Activated T-cell treated with anti-CD3 and anti-CD28 coated beads for 1 hour (primary cell): ENCODE measurements around the gene SH3PXD2A.

ENCODE experiments used
- DNase-seq: peaks from one replicate; pipeline ENCODE4 v3.0.0-alpha.2; 2020; ENCODE audit warnings: low read depth

Gene SH3PXD2A

DNA sequence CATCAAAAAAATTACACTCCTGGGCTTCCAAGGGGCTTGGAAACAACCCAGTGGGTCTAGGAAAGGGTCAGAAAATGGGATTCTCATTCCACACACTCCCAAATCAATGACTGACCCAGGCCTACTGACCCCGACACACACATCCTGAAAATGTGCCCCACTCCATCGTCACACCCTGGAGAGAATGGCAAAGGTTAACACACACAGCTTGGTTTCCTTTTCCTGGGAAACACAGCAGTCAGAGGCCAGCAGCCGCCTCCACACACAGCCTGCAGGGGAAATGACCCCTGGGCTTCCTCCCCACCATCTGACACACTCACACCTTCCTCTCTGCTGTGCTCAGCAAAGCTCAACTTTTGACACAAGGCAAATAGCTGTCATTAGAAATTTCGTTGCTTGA, 42.9 kb downstream of the SH3PXD2A start:
- no peak for DNase-seq

- DNase-seq: no peak
Observed at GRCh38 chr10:103812004-103812403, 43.4 kb downstream of the SH3PXD2A start.

GRCh38 chr10:103811463-103811862, 43.9 kb downstream of the SH3PXD2A start:
- no peak for DNase-seq

DNA sequence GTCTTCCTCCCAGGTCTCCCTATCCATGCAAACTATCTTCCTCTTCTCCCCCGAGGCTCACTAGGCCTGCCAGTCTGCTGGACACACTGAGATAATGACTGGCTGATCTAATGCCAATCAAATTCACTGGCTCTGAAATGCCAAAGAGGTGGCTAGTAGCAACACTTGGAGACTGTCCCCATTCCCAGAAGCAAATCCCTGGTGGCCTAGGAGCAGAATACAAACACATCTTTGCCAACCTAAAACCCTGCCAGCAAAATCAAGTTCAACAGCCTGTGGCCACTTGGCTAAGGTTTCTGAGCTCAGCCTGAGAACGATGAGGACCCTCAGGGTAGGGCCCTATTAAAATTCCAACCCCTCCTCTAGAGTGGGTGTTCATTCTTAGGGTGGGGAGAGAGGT, 46.6 kb downstream of the SH3PXD2A start:
- DNase-seq: no peak

- no peak for DNase-seq
Observed at GRCh38 chr10:103807996-103808395, 47.4 kb downstream of the SH3PXD2A start.

DNA sequence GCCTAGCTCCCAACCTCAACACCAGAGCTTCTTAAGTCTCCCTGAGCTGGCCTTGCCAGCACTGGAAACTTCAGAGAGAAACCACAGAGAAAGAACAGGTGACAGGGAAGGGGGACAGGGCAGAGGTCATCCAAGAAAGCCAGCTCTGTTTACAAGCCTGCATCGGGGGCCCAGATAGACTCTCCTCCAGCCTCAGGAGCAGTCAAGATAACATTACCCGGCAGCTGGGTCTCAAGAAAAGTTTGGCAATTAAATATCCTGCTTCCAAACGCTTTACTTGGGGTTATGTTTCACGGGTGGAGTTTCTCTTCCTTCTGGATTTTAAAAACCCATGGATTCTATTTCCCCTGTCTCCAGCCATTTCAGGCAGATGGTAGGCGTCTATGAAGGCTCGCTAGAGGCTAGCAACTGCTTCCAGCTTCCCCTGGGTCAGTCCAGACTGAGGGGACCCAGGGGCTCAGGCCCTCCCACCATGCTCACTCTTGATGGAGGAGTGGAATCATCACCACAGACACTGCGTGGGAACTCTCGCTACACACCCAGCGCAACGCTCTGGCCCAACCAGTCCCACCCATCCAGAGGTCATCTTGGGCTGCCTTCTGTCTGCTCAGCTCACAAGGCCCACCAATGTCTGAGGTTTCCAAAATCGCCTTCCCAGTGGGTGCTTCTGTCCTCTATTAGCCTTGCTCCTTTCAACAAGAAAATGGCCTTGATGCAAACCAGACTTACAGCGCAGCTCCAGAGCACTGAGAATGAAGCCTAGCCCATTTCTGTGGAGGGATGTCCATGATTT, 48.8 kb downstream of the SH3PXD2A start:
- no peak for DNase-seq

DNA sequence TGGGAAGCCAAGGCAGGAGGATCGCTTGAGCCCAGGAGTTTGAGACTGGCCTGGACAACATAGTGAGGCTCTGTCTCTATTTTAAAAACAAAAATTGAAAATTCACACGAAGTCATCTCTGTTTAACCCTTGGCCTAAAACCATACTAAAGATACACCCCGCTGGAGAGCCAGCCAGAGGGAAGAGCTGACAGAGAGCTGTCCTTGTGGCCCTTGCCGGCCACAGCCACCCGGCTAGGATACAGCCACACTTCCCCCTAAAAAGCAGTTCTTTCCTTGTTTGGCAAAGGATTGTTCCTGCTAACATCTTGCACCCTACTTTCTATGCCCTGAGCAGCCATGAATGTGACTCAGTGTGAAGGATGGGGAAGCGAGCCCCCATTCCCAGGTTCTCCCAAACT, 49.6 kb downstream of the SH3PXD2A start:
- DNase-seq: no peak

GRCh38 chr10:103804871-103805270, 50.5 kb downstream of the SH3PXD2A start:
- DNase-seq: no peak

DNA sequence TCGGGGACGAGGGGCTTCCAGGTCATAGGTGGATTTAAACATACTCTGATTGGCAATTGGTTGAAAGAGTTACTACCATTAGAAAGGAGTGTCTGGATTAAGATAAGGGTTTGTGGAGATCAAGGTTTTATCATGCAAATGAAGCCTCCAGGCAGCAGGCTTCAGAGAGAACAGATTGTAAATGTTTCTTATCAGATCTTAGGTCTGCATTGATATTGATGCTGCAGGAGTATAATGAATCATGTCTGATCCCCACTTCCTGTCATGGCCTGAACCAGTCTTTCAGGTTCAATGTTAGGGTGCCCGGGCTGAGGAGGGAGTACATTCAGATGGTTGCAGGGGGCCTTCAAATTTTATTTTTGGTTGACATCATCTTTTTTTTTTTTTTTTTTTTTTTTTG, 51.4 kb downstream of the SH3PXD2A start:
- DNase-seq: no peak

- no peak for DNase-seq
Observed at GRCh38 chr10:103802637-103803353, 52.6 kb downstream of the SH3PXD2A start.

GRCh38 chr10:103802081-103802480, 53.3 kb downstream of the SH3PXD2A start:
- DNase-seq: no peak

DNA sequence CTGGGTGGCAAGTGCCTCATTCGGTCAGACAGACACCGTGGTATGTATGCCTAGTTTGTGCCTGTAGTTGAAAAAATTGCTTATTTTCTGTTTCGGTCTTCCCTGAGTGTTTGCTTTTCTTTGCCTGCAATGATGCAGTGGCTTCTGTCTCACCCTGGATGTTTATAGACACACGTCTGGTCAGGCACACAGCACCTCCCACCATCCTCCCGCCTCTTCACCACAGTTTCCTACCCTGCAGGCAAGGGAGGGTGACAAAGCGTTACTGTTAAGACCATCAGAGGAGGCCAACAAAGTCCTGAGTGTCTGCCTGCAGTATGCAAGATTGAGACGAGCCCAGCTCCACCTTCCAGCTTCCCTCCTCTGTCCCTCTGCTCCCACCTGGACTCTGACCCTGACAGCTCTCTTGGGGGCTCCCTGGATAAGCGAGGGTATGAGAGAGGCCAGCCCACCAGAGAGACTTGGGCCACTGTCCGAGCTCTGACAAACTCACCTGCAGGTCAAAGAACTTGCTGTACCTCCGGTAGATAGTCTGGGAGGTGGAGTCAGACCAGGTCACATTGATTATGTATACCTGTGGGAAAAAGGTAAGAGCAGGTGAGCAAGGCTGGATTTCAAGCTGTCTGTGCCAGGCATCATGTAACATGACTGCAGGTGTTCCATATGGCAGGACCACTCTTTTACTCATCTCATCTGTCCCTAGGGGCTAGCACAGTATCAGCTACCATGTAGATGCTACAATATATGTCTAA, 54.4 kb downstream of the SH3PXD2A start:
- no peak for DNase-seq

DNA sequence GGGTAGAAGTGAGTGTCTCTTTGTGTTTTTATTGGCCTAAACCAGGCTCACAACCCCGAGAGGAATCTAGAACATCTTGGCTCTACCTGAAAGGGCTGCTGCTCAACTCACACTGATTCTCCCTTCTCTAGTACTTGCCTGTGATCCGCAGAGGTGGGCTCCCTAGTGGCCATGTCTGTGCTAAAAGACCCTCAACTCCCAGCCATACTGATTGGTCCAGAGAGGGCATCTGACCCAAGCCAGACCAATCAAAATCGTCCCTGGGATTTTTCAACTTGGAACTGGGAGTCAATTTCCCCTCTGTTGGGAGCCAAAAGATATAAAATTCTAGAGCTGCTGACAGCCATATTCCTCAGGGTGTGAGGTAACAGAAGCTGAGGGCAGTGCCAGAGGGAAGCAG, 55.3 kb downstream of the SH3PXD2A start:
- no peak for DNase-seq

- no peak for DNase-seq
Observed at GRCh38 chr10:103799341-103799740, 56.0 kb downstream of the SH3PXD2A start.

DNA sequence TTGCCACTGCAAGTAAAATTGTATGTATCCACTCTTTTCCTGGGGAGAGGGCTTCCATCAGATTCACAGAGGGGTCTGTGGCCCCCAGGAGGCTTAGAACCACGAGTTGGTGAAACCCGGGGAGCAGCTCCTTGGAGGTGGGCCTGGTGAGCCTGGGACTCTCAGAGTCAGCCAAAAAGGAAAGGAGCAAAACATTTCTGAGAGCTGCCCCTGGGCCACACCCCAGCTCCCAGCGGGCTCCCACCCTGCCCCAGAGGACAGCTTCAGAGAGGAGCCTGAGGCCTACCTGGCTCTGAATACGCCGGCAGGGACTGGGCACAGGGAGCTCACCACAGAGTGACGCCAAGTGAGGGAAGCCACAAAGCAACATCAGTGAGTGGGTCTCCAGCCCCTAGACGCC, 56.9 kb downstream of the SH3PXD2A start:
- no peak for DNase-seq

GRCh38 chr10:103797857-103798256, 57.5 kb downstream of the SH3PXD2A start:
- DNase-seq: no peak

DNA sequence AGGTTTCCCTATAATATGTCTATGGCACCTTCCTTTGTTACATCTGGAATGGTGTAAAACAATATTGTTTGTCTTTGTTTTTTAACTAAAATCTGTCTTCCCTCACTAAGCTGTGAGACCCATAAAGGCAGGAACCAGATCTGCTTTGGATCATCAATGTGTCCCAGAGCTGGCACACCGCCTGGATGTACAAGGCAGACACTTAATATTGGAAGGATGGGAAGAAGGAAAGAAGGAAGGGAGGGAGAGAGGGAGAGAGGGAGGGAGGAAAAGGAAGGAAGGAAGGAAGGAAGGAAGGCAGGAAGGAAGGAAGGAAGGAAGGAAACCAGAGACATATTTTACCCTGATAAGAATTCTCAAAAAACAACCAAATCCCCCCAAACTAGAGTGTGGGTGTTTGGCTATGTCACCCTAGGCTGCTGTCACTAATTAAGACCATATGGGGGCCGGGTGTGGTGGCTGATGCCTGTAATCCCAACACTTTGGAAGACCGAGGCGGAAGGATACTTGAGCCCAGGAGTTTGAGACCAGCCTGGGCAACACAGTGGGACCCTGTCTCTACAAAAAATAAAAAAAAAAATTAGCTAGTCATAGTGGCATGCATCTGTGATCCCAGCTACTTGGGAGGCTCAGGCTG, 59.6 kb downstream of the SH3PXD2A start:
- DNase-seq: no peak

- no peak for DNase-seq
Observed at GRCh38 chr10:103794996-103795395, 60.4 kb downstream of the SH3PXD2A start.

DNA sequence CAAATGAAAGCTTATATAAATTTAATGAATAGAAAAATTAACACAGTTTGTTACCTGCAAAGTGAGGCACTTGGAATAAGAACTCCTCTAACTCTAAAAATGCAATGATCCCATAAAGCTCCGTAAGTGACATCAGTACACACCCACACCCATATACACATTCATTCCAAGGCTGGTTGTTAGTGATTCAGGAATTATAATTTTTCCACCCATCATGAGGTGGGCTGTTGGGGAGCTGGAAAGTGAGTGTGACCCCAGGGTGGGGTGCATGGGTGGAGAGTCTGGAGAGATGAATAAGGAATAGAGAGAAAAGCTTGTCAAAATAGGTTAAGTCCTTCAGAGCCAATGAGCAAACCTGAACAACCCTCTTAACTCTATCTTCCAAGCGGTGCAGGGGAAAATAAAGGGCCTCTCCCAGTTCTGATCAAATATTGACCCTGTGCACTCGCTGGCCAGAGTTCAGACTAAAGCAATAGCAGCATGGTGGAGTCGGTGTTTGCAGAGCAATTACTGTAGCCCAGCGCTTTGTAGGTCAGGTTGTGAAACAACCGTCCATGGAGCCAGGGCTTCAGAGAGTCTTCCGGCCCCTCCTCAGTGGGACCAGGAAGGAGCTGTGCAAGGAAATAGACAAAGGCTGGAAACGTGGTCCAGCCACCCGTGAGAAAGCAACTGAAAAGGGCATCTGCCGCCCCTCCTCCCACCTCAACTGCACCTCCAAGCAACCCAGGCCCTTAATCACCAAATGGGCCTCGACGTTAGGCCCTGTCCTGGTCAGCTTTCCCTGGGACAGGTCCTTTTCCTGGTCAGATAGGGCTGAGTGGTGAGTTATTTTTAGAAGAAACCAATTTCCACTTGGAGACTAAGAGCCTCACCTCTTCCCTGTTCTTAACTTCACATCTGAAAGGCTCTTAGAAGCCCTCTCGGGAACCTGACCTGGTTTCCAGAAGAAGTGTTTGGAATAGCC, 61.2 kb downstream of the SH3PXD2A start:
- DNase-seq: no peak

DNA sequence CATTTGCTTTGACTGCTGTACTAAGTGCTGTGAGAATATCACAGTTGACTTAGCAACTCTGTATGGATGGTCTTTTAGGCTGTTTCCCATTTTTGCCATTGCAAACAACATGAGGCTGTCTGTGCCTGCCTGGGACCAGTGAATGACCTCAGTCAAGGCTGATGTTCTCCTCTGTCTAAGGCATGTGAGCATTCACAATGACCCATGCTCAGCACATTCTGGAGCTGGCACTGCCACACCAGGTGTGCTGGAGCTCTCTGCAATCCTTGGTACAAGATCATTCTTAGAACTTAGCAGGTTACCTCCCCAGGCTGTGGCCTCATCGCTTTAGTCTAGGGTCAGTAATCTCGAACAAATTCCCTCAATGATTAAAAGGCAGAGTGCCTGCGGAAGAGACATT, 61.9 kb downstream of the SH3PXD2A start:
- no peak for DNase-seq

DNA sequence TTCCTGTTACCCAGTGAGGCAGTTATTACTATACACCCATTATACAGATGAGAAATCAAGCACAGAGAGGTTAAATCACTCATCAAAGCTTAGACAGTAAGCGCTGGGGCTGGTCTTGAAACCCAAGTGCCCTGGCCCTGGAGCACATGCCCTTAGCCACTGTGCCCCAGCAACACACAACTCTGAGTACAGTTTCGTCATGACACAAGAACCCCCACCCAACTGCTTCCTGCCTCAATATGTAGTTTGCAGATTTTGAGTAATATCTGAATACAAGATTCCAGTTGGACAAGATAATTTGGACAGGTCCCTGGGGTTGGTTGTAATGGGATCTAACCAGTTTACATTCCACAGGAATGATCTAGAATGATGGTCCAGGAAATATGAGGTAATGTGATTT, 62.8 kb downstream of the SH3PXD2A start:
- no peak for DNase-seq
